HG03457 (cell line): ENCODE measurements around the gene ASTN1.

Experiments
- ATAC-seq: cut with Tn5 transposase; IDR thresholded peaks from one replicate; pipeline ENCODE4 v1.9.1; 2021; ENCODE audit warnings: moderate number of reproducible peaks; ENCODE audit not compliant: unreplicated experiment

Gene ASTN1

GRCh38 chr1:177165069-177165439 lies 542 bp upstream of the ASTN1 start:
- no peak for ATAC-seq

- ATAC-seq = no peak
Observed at GRCh38 chr1:177163844-177164379, 600 bp downstream of the ASTN1 start.

- ATAC-seq = no peak
Observed at GRCh38 chr1:177162243-177162642, 2.3 kb downstream of the ASTN1 start.

- ATAC-seq = no peak
Observed at GRCh38 chr1:177146499-177146898, 18.0 kb downstream of the ASTN1 start.

DNA sequence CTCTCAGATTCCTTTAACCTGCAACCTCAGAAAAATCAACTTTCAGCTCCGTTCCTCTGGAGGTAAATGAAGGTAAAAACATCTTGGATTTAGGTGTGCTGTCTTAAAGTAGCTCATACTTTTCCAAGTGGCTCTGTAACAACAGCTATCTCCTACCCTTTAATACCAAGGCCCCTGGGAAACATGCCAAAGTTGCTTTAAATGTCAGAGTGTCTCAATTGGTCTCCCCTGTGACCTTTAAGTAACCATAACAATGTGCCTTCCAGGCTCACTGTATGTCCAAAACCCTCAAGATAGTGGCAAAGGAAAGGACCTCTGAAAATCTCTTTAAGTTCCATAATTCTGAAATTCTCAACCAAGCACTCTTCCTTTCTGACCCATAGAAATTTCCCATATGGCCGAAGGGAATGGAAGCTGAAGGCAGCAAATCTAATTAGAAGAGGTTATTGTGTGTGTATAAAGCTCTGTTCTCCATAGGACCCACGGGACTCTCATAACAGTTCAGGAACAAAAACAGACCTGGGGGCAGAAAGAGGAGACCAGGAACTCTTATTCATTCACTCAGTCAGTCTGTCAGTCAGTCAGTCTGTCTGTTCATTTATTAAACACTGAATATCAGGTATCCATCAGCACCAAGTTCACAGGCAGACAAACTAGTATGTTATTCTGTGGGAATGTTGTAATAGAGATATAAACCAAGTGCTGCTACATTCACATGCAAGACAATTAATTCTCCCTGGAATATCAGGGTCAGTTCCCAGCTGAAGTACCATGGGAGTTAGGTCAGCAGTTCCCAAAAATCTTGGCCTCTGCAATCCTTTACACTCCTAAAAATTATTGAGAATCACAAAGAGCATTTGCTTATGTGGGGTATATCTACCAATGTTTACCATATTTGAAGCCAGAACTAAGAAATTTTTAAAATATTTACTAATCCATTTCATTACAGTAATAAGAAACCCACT lies 19.1 kb downstream of the ASTN1 start:
- no peak for ATAC-seq

- ATAC-seq = no peak
Observed at GRCh38 chr1:177142791-177143271, 21.7 kb downstream of the ASTN1 start.

DNA sequence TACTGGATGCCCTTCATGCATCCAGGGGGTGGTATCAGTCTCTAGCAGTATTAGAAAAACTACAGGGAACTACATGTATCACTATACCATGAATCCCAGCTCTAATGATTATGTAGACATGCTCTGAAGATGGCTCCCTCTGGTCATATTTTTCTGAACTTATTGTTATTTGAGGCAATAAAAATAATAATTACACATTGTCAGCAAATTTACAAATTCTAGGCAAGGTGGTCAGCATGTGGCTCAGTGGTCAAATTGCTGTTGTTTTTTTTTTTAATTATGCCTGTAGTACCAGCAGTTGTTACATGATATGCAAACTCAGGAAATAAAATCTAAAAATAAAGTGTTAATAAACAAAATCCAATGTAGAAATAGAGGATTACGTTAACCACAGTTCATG lies 22.5 kb downstream of the ASTN1 start:
- no peak for ATAC-seq

- ATAC-seq = no peak
Observed at GRCh38 chr1:177138347-177138746, 26.2 kb downstream of the ASTN1 start.

GRCh38 chr1:177137814-177138213 lies 26.7 kb downstream of the ASTN1 start:
- no peak for ATAC-seq

DNA sequence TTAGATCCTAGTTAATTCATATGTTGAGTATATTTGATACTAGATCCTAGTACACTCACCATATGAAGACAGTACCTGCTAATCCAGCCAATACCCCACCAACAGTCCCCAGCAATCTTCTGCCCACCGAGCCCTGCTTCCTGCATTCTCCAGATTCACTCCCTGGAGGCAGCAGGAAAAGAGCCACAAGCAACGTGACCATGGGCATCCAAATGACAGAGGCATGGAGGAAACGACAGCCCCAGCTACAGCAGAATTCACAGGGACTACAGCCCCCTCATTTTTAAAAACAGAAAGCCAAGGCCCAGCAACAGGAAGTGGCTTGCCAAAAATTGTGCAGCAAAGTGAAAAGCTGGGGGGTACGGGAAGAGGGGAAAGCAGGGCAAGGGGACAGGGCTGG lies 29.3 kb downstream of the ASTN1 start:
- ATAC-seq = no peak

- no peak for ATAC-seq
Observed at GRCh38 chr1:177133977-177134538, 30.5 kb downstream of the ASTN1 start.

DNA sequence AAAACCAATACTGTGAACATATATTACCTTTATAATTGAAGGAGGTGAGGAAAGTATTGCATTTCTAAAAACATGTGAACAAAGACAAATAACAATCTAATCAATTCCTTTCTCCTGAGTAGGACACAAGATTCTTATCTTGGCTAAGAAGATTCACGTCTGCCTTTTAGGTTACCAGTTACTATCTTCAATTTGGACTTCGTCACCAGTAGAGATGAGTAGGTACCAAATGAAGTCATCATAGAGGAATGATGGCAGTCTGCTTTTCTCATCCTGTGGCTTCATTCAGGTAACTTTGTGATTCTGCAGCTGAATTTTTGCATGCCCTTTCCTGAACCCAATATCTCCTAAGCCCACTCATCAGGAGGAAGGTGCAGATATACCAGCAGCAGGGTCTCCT lies 32.4 kb downstream of the ASTN1 start:
- ATAC-seq = no peak

DNA sequence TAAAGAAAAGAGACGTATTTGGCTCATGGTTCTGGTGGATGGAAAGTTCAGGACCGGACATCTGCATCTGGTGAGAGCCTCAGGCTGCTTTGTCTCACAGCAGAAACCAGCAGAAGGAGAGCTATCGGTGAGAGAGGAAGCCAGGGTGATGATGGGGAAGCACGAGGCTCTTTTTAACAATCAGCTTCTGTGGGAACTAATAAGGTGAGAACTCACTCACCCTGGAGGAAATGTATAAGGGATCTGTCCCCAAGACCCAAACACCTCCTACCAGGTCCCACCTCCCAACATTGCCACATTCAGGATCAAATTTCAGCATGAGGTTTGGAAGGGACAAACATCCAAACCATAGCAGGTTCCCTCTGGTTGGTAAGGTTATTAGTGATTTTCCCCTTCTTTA lies 32.8 kb downstream of the ASTN1 start:
- ATAC-seq = no peak

GRCh38 chr1:177130451-177130945 lies 34.0 kb downstream of the ASTN1 start:
- ATAC-seq = no peak

DNA sequence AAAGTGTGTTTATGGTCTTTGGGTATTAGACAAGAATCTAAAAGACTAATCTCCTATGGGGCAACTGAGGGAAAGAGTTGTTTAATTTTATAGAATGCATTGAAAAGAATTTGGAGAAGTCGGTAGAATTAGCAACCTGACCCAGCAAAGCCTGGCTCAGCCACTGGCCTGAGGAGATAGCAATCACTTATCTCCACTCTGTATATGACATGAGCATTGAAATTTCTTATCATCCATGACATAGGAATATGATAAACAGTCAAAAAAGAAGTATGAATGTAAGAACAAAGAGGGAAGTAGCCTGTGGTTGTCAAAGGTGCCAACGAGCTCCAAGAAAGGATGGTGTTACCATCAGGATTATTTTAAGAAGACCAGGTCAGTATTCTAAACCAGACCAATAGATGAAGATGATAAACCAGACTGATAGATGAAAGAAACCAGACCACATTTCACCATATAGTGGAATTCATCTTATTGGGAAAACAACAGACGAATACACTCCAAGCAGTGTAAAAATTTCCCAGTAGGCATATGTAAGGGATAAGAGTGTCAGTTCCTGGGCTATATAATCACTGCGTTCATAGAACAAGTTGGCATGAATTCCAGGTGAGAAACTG lies 35.7 kb downstream of the ASTN1 start:
- ATAC-seq = no peak

DNA sequence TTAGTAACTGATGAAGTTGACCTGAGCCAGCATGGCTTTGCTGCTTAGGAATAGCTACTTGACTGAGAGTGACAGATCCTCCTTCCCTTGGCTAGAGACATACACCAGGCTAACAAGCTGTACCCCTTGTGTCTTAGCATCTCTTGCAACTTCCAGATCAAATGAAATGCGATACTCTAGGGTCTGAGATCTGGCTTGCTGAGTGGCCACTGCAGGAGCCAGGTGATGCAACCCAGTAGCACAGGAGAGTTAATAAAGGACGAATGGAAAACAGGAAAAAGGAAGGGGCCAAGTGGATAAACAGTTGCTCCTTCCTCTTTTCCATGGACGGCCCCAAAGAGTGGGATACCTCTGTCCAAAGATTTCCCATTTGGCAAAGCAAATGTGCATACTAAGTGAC lies 38.2 kb downstream of the ASTN1 start:
- no peak for ATAC-seq

- ATAC-seq = no peak
Observed at GRCh38 chr1:177124577-177125278, 39.8 kb downstream of the ASTN1 start.

DNA sequence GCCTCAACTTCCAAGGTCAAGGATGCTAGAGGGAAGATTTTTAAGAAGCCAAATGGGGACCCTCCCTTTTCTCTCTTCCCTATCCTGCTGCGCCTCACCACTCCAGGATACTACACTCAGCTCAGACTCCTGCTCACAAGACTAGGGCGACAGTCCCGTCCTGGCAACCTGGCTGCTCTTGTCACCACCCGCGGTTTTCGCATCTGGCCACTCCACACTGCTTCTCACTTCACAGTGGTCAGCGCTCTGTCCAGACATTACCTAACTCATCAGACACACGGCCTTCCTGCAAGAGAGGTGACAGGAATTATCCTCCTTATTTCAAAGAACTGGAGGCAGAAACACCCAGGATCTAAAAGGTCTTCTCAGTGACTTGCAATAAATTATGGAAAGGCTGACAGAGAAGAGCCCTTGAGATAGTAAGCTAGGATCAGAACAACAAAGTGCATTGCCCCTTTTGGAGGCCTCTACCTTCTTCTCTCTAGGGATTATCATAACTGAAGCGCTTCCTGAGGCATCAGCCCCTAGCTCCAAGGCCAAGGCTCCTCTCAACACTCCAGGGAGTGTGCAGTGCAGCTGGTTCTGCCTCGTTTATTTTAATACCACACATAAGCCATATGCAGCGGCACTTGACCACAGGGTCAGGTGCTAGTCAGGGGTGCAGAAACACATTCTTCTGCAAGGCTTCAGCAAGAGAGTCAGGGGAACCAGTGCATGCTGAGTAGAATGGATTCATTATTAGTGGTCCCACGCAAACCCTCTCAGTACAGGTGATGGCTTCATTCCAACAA lies 41.9 kb downstream of the ASTN1 start:
- ATAC-seq = no peak

DNA sequence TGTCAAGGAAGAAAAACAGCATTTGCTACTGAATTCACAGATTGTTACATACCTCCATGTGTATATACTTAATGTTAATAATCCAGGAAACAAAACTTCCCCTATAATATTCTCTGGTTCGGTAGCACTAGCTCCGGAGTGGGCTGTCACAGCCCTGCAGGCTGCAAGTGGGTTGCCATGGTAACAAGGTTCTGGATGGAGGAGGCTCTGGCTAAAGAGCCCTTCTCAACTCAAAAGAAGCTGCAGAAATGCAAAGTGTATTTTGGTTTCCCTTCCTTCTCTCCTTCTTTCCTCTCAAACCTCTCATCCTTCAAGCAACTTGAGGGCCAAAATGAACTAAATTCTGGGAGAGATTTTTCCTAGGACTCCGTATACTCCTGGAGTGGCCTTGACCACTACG lies 45.2 kb downstream of the ASTN1 start:
- ATAC-seq = no peak

DNA sequence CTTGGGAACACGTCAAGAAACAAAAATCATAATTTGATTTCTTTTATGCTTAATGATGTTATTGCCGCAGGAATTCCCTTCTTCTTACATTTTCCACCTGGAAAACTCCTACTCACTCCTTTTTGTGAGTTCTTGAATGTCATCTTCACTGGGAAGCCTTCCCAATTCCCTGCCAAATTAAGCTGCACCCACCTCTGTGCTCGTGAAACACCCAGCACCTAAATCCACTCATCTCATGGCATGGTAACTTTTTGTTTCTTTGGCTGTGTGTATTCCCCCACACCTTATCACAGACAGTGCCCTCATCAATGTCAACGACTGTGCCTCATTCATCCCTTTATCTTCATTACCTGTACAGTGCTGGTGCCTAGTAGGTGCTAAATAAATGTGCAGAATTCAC lies 45.6 kb downstream of the ASTN1 start:
- ATAC-seq = no peak
